ENCODE results near the gene STRA8.

STRA8 gene

GRCh38 chr7:135260930-135261721 lies 27.5 kb downstream of the STRA8 start:
- Mint-ChIP-seq H3K4me3 (no peak overlapping the region), H3K27ac (no peak overlapping the region), H3K27me3 (no peaks in the 10 kb centered on the region), H3K36me3 (peaks cover 4% of the 10 kb centered on the region), H3K4me1 (ENCODE audit: low read depth) (no peaks in the 10 kb centered on the region), H3K9me3 (ENCODE audit: low read depth) (peaks cover 5% of the 10 kb centered on the region)

DNA sequence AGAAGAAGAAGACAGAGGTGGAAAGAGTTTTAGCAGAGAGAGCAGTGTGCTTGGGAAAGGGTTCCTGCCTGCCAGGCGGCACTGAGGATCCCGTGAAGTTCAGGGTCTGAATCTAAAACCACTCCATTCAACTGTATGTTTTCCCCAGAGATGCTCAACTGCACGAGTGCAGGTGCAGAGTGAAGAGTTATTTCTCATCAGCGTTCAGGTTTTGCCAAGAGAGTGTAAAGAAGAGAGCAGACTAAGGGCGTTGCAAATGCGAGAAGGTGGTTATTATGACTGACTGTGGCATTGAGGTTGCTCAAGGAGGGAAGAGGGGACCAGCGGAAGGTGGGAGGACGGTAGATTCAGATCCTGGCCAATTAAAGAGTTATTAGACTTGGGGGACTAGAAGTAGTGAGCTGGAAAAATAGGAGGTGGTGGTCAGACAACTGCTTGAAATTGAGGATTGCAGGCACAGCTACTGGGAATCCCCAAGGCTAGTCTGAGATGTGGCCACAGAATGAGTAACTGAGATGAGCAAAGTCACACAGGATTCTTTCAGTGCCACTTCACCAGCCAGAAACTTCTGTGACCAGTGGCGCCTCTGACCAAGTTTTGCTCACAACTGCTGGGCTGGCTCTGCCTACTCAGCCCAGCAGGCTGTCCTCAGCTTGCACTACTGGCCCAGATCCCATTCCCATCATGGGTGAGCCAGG lies 29.1 kb downstream of the STRA8 start:
- peaks cover 5% of the 10 kb centered on the region for H3K9me3 Mint-ChIP-seq (ENCODE audit: low read depth)
- no peak overlapping the region for H3K27ac Mint-ChIP-seq
- H3K4me3 Mint-ChIP-seq, result no peak overlapping the region
- no peaks in the 10 kb centered on the region for H3K27me3 Mint-ChIP-seq
- no peaks in the 10 kb centered on the region for H3K4me1 Mint-ChIP-seq (ENCODE audit: low read depth)
- peaks cover 4% of the 10 kb centered on the region for H3K36me3 Mint-ChIP-seq

DNA sequence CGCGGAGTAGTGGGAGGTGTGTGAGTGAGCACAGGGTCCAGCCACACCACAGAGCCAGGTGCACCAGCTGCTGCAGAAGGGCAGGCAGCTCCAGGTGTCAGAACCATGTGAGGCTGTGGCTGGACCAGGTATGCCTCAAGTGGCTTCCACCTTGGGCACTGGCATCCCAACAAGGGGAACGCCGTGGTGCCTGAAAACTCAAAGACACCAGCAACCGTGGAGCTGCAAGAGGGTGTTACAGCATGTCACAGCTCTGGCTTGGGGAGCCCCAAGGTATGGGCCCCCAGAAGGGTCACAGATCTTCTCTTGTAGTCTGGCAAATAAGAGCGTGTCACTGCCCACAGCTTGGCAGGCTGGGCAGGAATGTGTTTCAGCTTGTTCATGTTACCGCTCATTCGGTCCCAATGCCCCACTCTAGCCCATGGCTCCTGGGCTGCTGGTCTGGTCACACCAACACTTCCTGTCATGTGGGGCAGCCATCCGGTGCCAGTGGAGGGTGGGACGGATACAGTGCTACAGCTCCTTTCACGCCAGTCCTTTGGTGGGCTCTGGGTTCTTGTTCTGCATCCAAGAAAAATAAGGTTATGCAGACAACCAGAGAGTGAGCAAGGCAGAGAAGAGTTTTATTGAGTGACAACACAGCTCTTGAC lies 29.8 kb downstream of the STRA8 start:
- Mint-ChIP-seq H3K4me1 (ENCODE audit: low read depth) (no peaks in the 10 kb centered on the region), H3K36me3 (peaks cover 4% of the 10 kb centered on the region), H3K27me3 (peaks cover under 1% of the 10 kb centered on the region), H3K4me3 (no peak overlapping the region), H3K9me3 (ENCODE audit: low read depth) (peaks cover 5% of the 10 kb centered on the region), H3K27ac (no peak overlapping the region)

DNA sequence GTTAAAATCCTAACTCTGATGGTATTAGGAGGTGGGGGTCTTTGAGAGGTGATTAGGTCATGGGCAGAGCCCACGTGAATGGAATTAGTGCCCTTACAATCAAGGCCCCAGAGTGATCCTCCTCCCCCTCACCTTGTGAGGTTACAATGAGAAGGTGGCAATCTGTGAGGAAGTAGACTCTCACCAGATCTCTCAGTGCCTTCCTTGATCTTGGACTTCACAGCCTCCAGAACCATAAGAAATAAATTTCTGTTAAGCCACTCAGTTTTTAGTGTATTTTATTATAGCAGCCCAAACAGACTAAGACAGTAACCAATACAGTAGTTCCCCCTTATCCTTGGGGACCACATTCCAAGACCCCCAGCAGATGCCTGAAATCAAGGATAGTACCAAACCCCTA lies 32.0 kb downstream of the STRA8 start:
- Mint-ChIP-seq H3K4me1 (ENCODE audit: low read depth) (no peaks in the 10 kb centered on the region), H3K27ac (no peak overlapping the region), H3K36me3 (peaks cover 4% of the 10 kb centered on the region), H3K4me3 (no peak overlapping the region), H3K9me3 (ENCODE audit: low read depth) (peaks cover 5% of the 10 kb centered on the region), H3K27me3 (peaks cover 1% of the 10 kb centered on the region)

DNA sequence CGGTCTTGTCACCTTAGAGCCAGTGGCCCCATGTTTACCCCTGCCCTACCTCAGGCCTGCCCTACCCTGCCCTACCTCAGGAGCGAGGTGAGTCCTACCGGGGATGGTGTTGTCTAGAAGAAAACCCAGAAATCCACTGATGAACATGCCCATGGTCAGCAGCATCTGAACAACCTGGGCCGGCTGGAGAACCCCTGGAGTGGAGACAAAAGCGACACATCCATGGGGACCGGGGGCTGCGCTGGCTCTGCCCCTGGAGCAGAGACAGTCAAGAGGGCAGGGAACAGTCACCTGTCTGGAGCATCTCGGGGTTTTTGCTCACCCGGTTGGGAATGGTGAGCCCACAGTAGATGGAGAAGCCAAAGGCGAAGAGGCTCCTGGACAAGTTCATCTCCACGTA lies 36.3 kb downstream of the STRA8 start:
- H3K4me3 Mint-ChIP-seq, result no peak overlapping the region
- H3K27ac Mint-ChIP-seq, result no peak overlapping the region
- H3K36me3 Mint-ChIP-seq, result peaks cover 4% of the 10 kb centered on the region
- H3K4me1 Mint-ChIP-seq (ENCODE audit: low read depth), result no peaks in the 10 kb centered on the region
- peaks cover 2% of the 10 kb centered on the region for H3K27me3 Mint-ChIP-seq
- H3K9me3 Mint-ChIP-seq (ENCODE audit: low read depth), result peaks cover 5% of the 10 kb centered on the region

DNA sequence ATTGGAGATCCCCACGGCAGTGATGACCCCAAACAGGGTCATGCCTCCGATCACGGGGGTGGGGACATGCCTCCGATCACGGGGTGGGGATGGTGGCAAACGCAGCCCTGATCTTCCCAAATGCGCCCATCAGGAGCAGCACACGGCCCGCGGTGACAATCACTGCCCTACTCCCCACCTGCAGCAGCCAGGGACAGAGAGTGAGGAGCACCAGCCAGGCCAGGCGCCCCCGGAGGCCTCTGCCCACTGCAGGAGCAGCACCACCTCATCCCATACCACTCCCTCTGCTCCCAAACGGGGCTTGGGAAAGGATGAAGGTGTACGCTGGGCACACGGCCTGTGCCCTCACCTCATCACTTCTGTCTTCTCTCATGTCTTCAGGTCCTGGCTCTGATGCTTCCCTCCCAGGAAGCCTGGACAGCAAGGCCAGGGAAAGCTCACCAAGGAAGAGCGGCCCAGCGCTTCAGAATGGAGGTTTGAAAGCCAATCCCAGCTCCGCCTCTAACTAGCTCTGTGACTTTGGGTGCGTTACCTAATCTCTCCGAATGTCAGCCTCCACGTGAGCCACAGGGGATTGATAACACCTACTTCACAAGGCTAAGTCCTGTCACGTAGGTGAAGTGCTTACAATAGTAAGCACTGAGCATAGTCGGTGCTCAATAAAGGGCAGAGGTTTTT lies 37.1 kb downstream of the STRA8 start:
- Mint-ChIP-seq H3K9me3 (ENCODE audit: low read depth) (peaks cover under 1% of the 10 kb centered on the region), H3K4me3 (no peak overlapping the region), H3K27me3 (peaks cover 2% of the 10 kb centered on the region), H3K36me3 (peaks cover 3% of the 10 kb centered on the region), H3K27ac (no peak overlapping the region), H3K4me1 (ENCODE audit: low read depth) (no peaks in the 10 kb centered on the region)

GRCh38 chr7:135271255-135271615 lies 37.6 kb downstream of the STRA8 start:
- Mint-ChIP-seq H3K4me3 (no peak overlapping the region), H3K27me3 (peaks cover 2% of the 10 kb centered on the region), H3K27ac (no peak overlapping the region), H3K9me3 (ENCODE audit: low read depth) (no peaks in the 10 kb centered on the region), H3K4me1 (ENCODE audit: low read depth) (no peaks in the 10 kb centered on the region), H3K36me3 (no peaks in the 10 kb centered on the region)

GRCh38 chr7:135272303-135272702 lies 38.7 kb downstream of the STRA8 start:
- H3K36me3 Mint-ChIP-seq, result no peaks in the 10 kb centered on the region
- H3K27me3 Mint-ChIP-seq, result peaks cover 2% of the 10 kb centered on the region
- H3K9me3 Mint-ChIP-seq (ENCODE audit: low read depth), result no peaks in the 10 kb centered on the region
- no peak overlapping the region for H3K27ac Mint-ChIP-seq
- no peak overlapping the region for H3K4me3 Mint-ChIP-seq
- no peaks in the 10 kb centered on the region for H3K4me1 Mint-ChIP-seq (ENCODE audit: low read depth)

DNA sequence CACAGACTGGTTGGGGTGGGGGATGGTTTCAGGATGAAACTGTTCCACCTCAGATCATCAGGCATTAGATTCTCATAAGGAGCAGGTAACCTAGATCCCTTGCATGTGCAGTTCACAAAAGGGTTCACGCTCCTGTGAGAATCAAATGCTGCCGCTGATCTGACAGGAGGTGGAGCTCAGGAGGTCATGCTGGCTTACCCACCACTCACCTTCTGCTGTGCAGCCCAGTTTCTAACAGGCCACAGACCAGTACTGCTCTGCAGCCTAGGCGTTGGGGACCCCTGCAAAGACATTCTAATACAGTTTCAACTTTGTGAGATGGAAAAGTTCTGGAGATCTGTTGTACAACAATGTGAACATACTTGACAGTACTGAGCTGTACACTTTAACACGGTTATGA lies 39.9 kb downstream of the STRA8 start:
- Mint-ChIP-seq H3K27me3 (peaks cover 2% of the 10 kb centered on the region), H3K27ac (no peak overlapping the region), H3K4me3 (no peak overlapping the region), H3K36me3 (no peaks in the 10 kb centered on the region), H3K9me3 (ENCODE audit: low read depth) (no peaks in the 10 kb centered on the region), H3K4me1 (ENCODE audit: low read depth) (no peaks in the 10 kb centered on the region)

GRCh38 chr7:135274495-135275268 lies 41.0 kb downstream of the STRA8 start:
- H3K9me3 Mint-ChIP-seq (ENCODE audit: low read depth), result no peaks in the 10 kb centered on the region
- H3K36me3 Mint-ChIP-seq, result no peaks in the 10 kb centered on the region
- H3K27me3 Mint-ChIP-seq, result peaks cover 5% of the 10 kb centered on the region
- no peaks in the 10 kb centered on the region for H3K4me1 Mint-ChIP-seq (ENCODE audit: low read depth)
- H3K4me3 Mint-ChIP-seq, result no peak overlapping the region
- H3K27ac Mint-ChIP-seq, result no peak overlapping the region

DNA sequence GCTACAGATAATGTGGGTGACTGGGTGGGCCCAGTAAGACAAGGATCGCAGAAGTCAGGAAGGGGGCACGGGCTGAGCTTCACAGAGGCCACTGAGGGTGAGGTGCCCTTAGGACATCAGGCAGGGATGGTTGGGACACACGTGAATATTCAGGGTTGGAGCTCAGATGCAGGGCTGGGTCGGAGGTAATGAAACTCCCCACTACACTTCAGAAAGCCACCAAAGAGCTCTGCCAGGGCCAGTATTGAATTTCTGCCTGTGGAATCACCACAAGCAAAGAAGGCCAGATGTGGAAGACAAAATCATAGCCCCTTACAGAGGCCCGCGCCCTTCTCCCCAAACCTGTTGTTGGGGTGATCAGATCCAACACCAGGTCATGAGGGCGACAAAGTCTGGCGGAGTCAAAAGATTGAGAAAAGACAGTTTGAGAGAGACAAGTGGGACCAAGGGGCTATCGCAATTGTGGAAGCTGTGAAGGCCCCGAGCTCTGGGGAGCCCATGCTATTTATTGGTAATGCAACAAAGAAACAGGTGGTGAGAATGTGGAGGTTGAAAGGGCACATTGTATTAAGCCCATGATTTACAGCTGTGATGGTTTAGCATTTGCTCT lies 42.4 kb downstream of the STRA8 start:
- Mint-ChIP-seq H3K4me3 (no peak overlapping the region), H3K9me3 (ENCODE audit: low read depth) (no peaks in the 10 kb centered on the region), H3K27me3 (peaks cover 6% of the 10 kb centered on the region), H3K27ac (no peak overlapping the region), H3K36me3 (no peaks in the 10 kb centered on the region), H3K4me1 (ENCODE audit: low read depth) (no peaks in the 10 kb centered on the region)

- Mint-ChIP-seq H3K27me3 (peaks cover 9% of the 10 kb centered on the region), H3K4me3 (no peak overlapping the region), H3K9me3 (ENCODE audit: low read depth) (no peaks in the 10 kb centered on the region), H3K36me3 (no peaks in the 10 kb centered on the region), H3K4me1 (ENCODE audit: low read depth) (peaks cover 5% of the 10 kb centered on the region), H3K27ac (no peak overlapping the region)
Measured at GRCh38 chr7:135277161-135277560, 43.5 kb downstream of the STRA8 start.

DNA sequence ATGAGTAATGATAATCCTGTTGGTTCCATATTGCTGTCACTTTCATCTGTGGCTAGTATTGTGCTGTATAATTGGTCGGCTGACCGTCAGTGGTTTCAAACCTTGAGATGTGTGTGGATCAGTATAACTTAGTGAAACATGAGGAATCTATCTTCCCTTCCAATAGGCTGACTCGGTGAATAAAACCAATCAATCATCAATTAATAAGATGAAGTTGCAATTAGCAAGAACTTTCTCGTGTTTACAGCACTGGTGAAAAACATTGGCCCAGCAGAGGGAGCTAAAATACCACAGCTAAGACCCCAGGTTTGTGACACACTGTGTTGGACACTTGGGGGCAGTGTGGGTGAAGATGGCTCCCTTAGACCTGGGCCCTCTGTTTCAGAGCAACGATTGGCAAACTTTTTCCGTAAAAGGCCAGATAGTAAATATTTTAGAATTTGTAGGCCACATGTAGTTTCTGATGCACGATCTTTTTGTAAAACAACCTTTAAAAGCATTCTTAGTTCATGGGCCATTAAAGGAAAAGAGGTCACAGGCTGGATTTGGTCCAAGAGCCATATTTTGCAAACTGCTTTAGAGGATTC lies 47.8 kb downstream of the STRA8 start:
- H3K27me3 Mint-ChIP-seq, result peaks cover 9% of the 10 kb centered on the region
- H3K9me3 Mint-ChIP-seq (ENCODE audit: low read depth), result no peaks in the 10 kb centered on the region
- H3K4me3 Mint-ChIP-seq, result no peak overlapping the region
- H3K36me3 Mint-ChIP-seq, result no peaks in the 10 kb centered on the region
- peaks cover 10% of the 10 kb centered on the region for H3K4me1 Mint-ChIP-seq (ENCODE audit: low read depth)
- H3K27ac Mint-ChIP-seq, result no peak overlapping the region
